Dermis microvascular lymphatic vessel endothelial cell (primary cell): ENCODE data around the gene TIMP2. TPM values are rescaled to one million over a fixed set of nuclear protein-coding genes. Genes with fewer than 3 reads are reported as not detected.
"Not testable (repeated sequence)": the region's sequence is repeated elsewhere in the genome, so short reads cannot be mapped to it uniquely, and the experiment has no call there.

ENCODE experiments used
- DNase-seq, 2 donors: peaks; one replicate each; pipeline versions ENCODE4 v3.0.0 to v3.0.0-alpha.2; 2010; ENCODE audit warnings: low read depth in 2 of 2
- total RNA-seq: library from RNA; depleted of rRNA; stranded (reverse); fragments of >200 nt; gene quantifications from 2 replicates; pipeline ENCODE4 v1.2.1, GENCODE V29; 2014

The TIMP2 gene
- total RNA-seq, 1 donor from 2014 or later, result 34.5 TPM

- no peak for DNase-seq
These were observed 34.7 kb downstream of the TIMP2 start for GRCh38 chr17:78890498-78890897.

DNA sequence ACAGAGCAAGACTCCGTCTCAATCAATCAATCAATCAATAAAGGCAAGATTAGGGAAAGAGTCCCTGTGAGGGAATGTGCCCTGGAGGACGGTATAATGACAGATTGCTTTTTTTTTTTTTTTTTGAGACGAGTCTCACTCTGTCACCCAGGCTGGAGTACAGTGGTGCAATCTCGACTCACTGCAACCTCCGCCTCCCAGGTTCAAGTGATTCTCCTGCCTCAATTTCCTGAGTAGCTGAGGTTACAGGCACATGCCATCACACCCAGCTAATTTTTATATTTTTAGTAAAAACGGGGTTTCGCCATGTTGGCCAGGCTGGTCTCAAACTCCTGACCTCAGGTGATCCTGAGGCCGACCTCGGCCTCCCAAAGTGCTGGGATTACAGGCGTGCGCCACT is 35.1 kb downstream of the TIMP2 start:
- DNase-seq, result not testable (repeated sequence)

DNA sequence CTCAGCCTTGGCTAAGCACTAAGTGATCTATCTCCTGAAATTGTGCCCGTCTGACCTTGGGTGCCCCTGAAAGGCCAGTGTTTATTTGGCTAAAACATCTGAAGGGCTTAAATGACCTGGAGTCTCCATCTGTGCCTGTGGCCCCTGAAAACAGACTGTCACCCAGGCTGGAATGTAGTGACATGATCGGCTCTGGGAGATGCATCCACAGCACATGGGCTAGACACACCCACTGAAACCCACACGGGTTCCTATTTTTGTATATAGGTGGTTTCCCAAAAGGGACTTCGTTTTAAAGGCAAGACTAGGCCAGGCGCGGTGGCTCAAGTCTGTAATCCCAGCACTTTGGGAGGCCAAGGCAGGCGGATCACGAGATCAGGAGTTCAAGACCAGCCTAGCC is 35.7 kb downstream of the TIMP2 start:
- no peak for DNase-seq

- no peak for DNase-seq
These were observed 36.2 kb downstream of the TIMP2 start for GRCh38 chr17:78888941-78889518.

DNA sequence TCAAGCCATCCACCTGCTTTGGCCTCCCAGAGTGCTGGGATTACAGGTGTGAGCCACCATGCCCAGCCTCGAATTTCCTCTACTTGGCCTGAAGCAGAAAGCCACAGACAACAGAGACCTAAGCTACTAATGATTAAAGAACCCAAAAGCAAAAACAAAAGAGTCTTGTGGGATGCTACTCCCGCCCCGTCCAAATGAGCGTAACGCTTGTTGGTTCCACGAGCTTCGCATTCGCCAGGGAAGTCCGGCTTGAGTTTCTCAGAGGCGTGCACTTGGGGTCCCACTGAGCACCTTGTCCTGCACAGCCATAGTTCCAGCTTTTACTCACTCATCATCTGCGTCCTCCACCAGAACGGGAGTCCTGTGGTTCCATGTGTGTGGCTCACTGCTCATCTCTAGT is 38.2 kb downstream of the TIMP2 start:
- no peak for DNase-seq

DNA sequence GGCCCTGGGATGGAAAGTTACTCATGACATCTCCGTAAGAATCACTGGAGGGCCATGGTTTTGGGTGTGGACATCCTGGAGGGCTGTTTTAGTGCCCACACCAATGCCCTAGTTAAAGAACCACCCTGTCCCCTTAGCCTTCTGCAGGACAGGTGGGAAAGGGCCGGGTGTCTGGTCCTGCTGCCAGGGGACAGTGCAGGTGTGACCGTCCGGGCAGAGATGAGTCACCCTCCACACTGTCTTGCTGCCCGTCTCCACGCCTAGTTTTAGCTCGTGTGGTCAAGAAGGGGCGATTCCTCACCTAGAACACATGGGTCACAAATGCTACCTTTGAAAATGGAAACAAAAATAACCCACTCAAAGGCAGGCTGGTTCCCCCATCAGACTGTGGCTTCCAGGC is 39.2 kb downstream of the TIMP2 start:
- no peak for DNase-seq

DNA sequence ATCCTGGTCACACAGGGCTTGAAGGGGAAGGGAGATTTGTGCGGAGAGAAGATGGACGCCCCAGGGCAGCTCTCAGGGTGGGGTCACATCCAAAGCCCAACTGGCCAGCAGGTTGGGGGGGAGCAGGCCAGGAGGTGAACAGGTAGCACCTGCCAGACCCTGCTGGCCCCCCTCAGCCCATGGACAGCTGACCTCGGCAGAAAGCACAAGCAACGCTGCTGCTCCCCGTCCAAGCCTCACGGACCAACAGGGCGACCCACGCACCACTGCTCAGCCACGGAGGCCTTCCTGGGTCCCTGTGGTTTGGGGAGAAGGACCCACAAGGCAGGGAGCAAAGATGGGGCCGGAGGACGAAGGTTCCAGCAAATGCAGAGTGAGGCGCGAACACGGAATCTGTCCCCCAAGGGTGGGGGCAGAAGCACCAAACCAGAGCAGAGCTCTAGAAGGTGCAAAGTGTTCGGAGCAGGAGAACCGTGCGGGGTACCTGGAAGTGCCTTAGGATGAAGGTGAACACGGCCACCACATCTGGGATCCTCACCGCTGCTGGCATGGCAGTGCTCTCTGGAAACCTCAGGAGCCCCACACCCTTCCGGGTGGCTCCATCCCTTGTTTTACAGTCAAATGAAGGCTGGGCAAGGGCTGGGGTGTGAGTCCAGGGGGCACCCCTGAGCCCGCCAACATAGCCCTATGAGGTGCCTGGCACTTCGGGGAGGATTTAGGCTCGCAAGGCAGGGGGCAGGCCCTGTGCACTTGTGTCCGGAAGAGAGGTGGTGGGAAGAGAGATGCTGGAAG is 40.1 kb downstream of the TIMP2 start:
- no peak for DNase-seq

- no peak for DNase-seq
These were observed 40.9 kb downstream of the TIMP2 start for GRCh38 chr17:78884148-78884825.

DNA sequence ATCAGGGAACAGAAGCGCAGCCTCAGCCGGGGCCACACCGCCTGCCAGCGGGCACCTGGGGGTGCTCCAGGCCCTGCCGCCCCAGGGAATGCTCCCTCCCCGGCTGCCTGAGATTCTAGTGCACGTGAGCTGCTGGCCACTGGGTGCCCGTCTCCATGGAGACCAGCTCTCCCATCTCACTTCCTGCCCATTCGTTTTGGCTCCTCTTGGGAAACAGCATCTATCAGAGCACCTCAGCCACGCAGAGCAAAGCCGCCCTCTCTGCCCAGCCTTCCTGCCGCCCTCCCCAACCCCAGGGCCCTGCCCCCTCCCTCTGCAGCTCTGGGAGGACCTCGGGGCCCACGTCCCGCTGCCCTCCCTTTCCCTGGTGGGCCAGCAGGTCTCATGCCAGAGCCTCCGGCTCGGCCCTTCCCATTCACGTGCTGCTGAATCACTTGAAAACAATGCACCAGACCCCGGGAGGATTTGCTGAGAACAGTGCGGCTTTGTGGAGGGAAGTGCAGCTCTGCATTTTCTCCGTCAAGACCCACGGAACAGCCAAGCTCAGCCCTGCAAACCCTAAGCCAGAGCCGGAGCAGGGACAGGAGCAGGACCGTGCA is 41.6 kb downstream of the TIMP2 start:
- peak; percentile 92 to 98 for DNase-seq

- peak; percentile 40 to 74 for DNase-seq
These were observed 42.1 kb downstream of the TIMP2 start for GRCh38 chr17:78883089-78883532.

DNA sequence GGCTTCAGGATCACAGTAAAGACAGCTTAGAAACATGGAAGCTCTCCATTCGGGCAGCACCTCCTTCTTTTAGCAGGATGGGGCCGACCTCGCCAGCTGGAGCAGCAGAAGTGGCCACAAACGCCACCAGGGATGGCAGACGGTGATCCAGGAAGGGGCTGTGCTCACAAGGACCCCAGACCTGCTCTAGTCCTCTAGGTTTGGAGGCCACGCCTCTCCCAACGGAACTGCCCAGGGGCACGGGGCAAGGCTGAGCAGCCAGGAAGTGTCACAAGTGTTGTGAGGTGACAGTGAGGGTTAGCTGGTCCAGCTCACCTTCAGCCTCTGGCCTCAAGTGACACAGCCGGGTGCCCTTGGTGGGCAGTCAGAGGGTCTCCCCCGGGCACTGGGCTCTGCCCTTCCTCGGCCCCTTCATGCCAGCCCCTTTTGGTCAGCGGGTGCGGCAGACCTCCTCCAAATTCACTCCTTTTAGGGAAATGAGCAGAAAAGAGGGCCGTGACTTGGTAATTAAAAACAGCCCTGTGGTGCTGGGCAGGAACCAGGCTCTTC is 42.6 kb downstream of the TIMP2 start:
- no peak for DNase-seq

GRCh38 chr17:78879635-78880186 is 45.5 kb downstream of the TIMP2 start:
- peak; percentile 91 to 92 for DNase-seq

- no peak for DNase-seq
These were observed 46.2 kb downstream of the TIMP2 start for GRCh38 chr17:78878871-78879527.

DNA sequence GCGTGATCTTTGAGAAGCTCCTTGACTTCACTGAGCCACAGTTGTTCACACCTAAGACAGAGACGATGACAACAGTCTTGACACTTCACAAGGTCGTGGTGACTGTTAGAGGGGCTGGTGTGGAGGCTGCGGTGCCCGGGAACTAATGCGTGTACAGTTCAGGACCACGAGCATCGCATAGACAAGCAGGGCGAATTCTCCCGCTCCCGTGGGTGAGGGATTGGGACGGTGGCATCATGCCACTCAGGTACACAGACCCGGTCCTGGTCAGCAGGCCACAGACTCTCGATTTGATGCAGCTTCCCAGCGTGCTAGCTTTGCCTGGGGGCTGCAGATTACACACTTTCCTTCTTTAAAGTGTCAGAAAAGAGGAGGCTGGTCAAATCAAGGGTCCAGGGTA is 46.9 kb downstream of the TIMP2 start:
- DNase-seq, result no peak

GRCh38 chr17:78876954-78877517 is 48.2 kb downstream of the TIMP2 start:
- DNase-seq, result not testable (repeated sequence)

GRCh38 chr17:78876094-78876597 is 49.0 kb downstream of the TIMP2 start:
- no peak for DNase-seq

DNA sequence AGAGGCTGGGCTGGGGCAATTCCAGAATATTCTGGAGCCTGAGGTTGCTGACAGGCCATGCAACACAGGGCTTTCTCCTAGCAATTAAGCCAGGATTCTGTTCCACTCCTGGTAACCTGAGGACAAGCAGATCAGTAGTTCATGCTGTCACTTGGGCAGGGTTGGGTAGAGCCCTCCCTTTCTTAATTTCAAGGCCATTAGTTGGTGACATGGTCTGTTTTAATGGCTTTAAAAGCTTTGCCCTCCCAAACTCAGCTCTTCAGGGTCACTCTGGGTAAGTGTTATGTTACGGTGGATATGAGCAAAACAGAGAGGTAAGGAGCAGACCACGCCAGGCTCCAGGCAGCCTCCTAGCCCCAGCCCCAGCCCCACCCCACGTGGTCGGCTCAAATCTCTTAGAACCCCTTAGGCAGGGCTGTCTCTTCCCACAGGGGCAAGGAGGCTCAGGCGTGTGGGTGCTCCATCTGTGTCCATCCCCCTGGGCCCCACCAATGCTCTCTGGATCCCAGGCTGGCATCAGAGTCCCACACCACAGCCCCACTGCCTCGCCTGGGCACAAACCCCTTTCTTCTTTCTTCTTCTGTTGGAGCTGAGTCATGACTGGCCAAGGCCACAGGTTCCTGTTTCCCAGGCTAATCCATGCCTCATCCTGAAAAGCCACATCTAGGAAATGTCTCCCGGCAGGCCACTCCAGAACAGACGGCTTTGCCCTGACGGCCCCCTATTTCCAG is 49.7 kb downstream of the TIMP2 start:
- peak in 1 of 2 donors; percentile 84 for DNase-seq

DNA sequence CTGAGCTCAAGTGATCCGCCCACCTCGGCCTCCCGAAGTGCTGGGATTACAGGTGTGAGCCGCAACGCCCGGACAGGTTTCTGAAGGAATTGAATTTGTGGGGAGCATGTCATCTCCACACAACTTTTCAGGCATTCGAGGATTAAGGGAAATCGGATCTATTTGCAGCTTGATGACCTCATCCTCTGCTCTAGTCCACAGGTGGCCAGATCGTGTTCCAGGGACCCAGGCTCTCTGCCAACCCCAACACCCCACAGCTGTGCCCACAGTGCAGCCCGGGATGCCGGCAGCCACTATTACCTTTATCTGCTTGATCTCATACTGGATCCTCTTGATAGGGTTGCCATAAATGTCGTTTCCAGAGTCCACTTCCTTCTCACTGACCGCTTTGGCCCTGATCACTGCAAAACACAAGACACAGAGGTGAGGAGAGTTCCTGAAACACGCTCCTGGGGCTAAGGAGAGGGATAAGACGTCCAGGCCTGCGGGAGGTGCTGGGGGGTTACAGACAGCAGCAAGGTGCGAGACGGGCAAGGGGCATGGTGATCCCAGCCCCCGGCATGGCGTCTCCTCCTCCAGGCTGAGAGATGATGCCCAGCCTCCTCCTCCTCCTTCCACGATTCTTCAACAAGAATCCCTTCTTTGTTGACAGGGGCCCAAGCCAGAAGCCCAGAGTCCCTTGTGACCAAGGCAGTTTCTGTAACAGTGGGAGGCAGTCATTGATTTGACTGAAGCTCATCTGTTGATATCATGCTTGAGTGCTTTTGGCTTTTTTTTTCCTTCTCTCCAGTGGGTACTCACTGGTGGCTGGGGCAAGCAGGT is 51.5 kb downstream of the TIMP2 start:
- peak; percentile 58 to 89 for DNase-seq

GRCh38 chr17:78872486-78872885 is 52.7 kb downstream of the TIMP2 start:
- no peak for DNase-seq
